K562 (cell line): ENCODE results near the gene FOXRED2. TPM values are rescaled to one million over a fixed set of nuclear protein-coding genes. Genes with fewer than 3 reads are reported as not detected.
A peak's percentile ranks its signal among the peaks of the same experiment; 100 is the strongest.

Experiments
- AFF4 ChIP-seq: sonication (generic); formaldehyde crosslinking; IDR thresholded peaks from 2 replicates; pipeline ENCODE4 v1.8.0; 2023; ENCODE audit warnings: mild to moderate bottlenecking, missing genetic modification reagents
- ASH1L ChIP-seq: fragments of 450-650 bp; IDR thresholded peaks from 2 replicates; pipeline ENCODE4 v1.6.1; 2018; ENCODE audit warnings: borderline replicate concordance, mild to moderate bottlenecking, low read depth; ENCODE audit not compliant: partially characterized antibody
- ATF7 ChIP-seq: fragments of 450-650 bp; IDR thresholded peaks from 2 replicates; pipeline ENCODE4 v1.7.1; 2014; ENCODE audit warnings: mild to moderate bottlenecking, moderate library complexity
- BCOR ChIP-seq: fragments of 450-650 bp; IDR thresholded peaks from 2 replicates; pipeline ENCODE4 v1.6.1; 2016
- EHMT2 ChIP-seq: fragments of 450-650 bp; IDR thresholded peaks from 2 replicates; pipeline ENCODE4 v1.6.1; 2018; ENCODE audit warnings: antibody characterized with exemption
- HBP1 ChIP-seq: fragments of 450-650 bp; formaldehyde crosslinking; IDR thresholded peaks from 2 replicates; pipeline ENCODE4 v1.4.0; 2022; ENCODE audit warnings: missing genetic modification characterization
- HNRNPK ChIP-seq: fragments of 200-400 bp; formaldehyde crosslinking; IDR thresholded peaks from one replicate; pipeline ENCODE4 v1.6.1; 2018; ENCODE audit warnings: mild to moderate bottlenecking, low read depth, low read length; ENCODE audit not compliant: poor library complexity, severe bottlenecking
- NCOA6 ChIP-seq: fragments of 450-650 bp; IDR thresholded peaks from 2 replicates; pipeline ENCODE4 v1.6.1; 2017; ENCODE audit warnings: mild to moderate bottlenecking
- SAP30 ChIP-seq: fragments of 200-600 bp; sonication (generic); IDR thresholded peaks from 2 replicates; pipeline ENCODE4 v1.6.1; 2012; ENCODE audit warnings: borderline replicate concordance, low read depth, mild to moderate bottlenecking, moderate library complexity, low read length, control low read depth, inconsistent platforms; ENCODE audit not compliant: insufficient read depth, poor library complexity, severe bottlenecking
- SIX5 ChIP-seq, 2 experiments: IDR thresholded peaks; 2 replicates each; pipeline ENCODE4 v1.6.1; 2011; ENCODE audit warnings: low read length in 2 of 2, borderline replicate concordance in 1 of 2, low read depth in 1 of 2, mild to moderate bottlenecking in 1 of 2, moderate library complexity in 1 of 2; ENCODE audit not compliant: insufficient read depth in 1 of 2
- TCF15 ChIP-seq: fragments of 250-450 bp; sonication (Bioruptor Pico); IDR thresholded peaks from 2 replicates; pipeline ENCODE4 v1.8.0; 2022; ENCODE audit warnings: moderate library complexity, mild to moderate bottlenecking, inconsistent platforms
- TEAD1 ChIP-seq, 2 experiments: fragments of 450-650 bp in 1 of 2; sonication (generic) in 1 of 2; formaldehyde crosslinking; IDR thresholded peaks; 2 replicates each; pipeline versions ENCODE4 v1.4.0 to v1.8.0; 2020 to 2022; ENCODE audit warnings: mild to moderate bottlenecking in 2 of 2, missing genetic modification reagents in 1 of 2
- ZBTB9 ChIP-seq: fragments of 450-650 bp; formaldehyde crosslinking; IDR thresholded peaks from 2 replicates; pipeline ENCODE4 v1.4.0; 2020; ENCODE audit warnings: mild to moderate bottlenecking, moderate library complexity
- ZNF140 ChIP-seq: fragments of 250-450 bp; sonication (Bioruptor Pico); IDR thresholded peaks from 2 replicates; pipeline ENCODE4 v1.8.0; 2021; ENCODE audit warnings: moderate library complexity, mild to moderate bottlenecking, inconsistent platforms
- ZNF217 ChIP-seq: sonication (generic); formaldehyde crosslinking; IDR thresholded peaks from 2 replicates; pipeline ENCODE4 v1.8.0; 2022; ENCODE audit warnings: mild to moderate bottlenecking, missing genetic modification reagents
- polyA plus RNA-seq, 8 experiments: library from polyadenylated mRNA; depleted of rRNA in 4 of 8; stranded (reverse) in 5 of 8; unstranded in 3 of 8; fragments of >200 nt; fragmentation: Nextera tagmentation in 2 of 8; fragmentation: Illumina TruSeq in 1 of 8; extraction: Ambion mirVana in 2 of 8; extraction: Trizol in 1 of 8; gene quantifications; 2 replicates each; pipeline versions ENCODE4 v1.2.1 to v1.2.3, GENCODE V29; 2011 to 2014; ENCODE audit warnings: inconsistent platforms in 1 of 8, missing spikeins in 1 of 8
- total RNA-seq, 7 experiments: library from RNA; depleted of rRNA in 6 of 7; stranded (reverse); fragments of >200 nt in 6 of 7; fragmentation: Illumina TruSeq in 2 of 7; extraction: Trizol in 2 of 7; gene quantifications; 2 replicates each; pipeline versions ENCODE4 v1.2.1 to v1.2.3, GENCODE V29; 2011 to 2021; ENCODE audit warnings: low replicate concordance in 1 of 7
- TF ChIP-seq, protein P1 (sequence below), 3 experiments: IDR thresholded peaks in 2 of 3; conservative IDR thresholded peaks in 1 of 3; 2 replicates each; pipeline ENCODE4 v1.5.1; 2011 to 2012; ENCODE audit warnings: low read length in 3 of 3, mild to moderate bottlenecking in 3 of 3, control low read depth in 2 of 3, improper control_type of control experiment in 1 of 3, inconsistent platforms in 1 of 3, low read depth in 1 of 3, mixed read lengths in 1 of 3, moderate library complexity in 1 of 3; ENCODE audit not compliant: insufficient read depth in 2 of 3

FOXRED2 gene
- total and polyA plus RNA-seq, 9 of the 15 experiments (the other 6 are each of a cell fraction or from before 2014, with no cell fraction given) = 2.8 to 48.4 (median 7.8) TPM

DNA sequence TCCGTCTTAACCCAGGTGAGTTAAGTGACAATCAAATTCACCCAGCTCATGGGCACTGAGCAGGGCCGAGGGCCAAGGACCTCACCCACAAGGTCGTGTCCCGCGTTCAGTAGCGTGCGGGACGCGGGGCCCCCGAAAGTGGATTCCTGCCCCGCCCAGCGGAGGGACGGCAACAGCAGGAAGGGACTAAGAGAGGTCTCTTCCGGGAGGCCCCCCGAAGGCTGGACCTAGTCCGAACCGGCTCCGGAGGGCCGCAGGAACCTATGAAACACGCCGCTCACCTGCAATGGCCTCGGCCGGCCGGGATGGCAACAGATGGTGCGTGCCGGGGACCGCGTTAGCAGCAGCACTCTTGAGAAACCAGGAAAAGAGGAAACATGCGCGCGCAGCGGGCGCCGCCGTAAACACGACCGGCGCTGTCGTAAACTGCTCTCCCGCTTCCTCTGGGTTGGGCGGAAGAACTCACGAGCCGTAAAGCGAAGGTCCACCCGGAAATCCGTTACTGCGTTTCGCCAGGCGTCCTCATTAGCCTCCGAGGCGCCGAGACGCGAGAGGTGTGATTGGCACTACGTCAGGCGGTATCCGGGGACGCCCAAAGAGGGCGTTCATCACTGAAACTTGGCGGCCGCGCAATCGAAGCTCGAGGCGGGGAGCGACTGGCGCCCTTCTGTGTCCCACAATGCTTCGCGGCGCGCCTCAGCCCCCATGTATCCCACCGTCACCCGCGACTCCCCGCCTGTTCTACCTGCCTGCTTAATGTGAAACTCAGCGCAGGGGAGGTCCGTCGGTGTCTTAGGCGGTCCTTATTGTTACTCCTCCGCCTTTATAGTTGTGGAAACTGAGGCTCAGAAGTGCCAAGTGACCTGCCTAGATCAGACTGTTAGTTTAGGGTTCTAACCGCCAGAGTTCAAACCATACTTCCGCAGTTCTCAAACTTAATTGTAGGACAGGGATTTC lies 22.2 kb upstream of the FOXRED2 start, which contains the start of gene EIF3D (continued):
- TF ChIP-seq AFF4 (CRISPR knock-in tag) (peak; percentile 16; the same call in 1 of the 2 replicates), ATF7 (peak; percentile 93), NCOA6 (no peak), ZNF140 (CRISPR knock-in tag) (no peak), ZNF217 (CRISPR knock-in tag) (no peak), ZBTB9 (peak; percentile 17; the same call in 1 of the 2 replicates), HNRNPK (no peak), ASH1L (peak; percentile 52), SIX5 (IDR thresholded peaks at IDR 0.05; ENCODE audit: borderline replicate concordance in 1 of 2, insufficient read depth in 1 of 2, low read depth in 1 of 2, low read length in 2 of 2) (peak in 1 of 2 experiments; percentile 30; a peak in 1 of 4 replicates), TCF15 (CRISPR knock-in tag) (no peak), HBP1 (no peak), BCOR (peak; percentile 34; the same call in 1 of the 2 replicates), EHMT2 (no peak), SAP30 (peak; percentile 63), TEAD1 (CRISPR knock-in tag; IDR thresholded peaks at IDR 0.05) (peak in 1 of 2 experiments; percentile 51; a peak in 1 of 4 replicates)
- TF ChIP-seq, protein P1, sequence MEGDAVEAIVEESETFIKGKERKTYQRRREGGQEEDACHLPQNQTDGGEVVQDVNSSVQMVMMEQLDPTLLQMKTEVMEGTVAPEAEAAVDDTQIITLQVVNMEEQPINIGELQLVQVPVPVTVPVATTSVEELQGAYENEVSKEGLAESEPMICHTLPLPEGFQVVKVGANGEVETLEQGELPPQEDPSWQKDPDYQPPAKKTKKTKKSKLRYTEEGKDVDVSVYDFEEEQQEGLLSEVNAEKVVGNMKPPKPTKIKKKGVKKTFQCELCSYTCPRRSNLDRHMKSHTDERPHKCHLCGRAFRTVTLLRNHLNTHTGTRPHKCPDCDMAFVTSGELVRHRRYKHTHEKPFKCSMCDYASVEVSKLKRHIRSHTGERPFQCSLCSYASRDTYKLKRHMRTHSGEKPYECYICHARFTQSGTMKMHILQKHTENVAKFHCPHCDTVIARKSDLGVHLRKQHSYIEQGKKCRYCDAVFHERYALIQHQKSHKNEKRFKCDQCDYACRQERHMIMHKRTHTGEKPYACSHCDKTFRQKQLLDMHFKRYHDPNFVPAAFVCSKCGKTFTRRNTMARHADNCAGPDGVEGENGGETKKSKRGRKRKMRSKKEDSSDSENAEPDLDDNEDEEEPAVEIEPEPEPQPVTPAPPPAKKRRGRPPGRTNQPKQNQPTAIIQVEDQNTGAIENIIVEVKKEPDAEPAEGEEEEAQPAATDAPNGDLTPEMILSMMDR (IDR thresholded peaks at IDR 0.05 in 2 of 3, conservative IDR thresholded peaks at IDR 0.05 in 1 of 3; ENCODE audit: insufficient read depth in 2 of 3, low read depth in 1 of 3, low read length in 3 of 3) = peak in 2 of 3 experiments; percentile 8 to 14; a peak in 1 of 6 replicates
